ENCODE results near the gene ACKR2. TPM values are rescaled to one million over a fixed set of nuclear protein-coding genes. Genes with fewer than 3 reads are reported as not detected.

ACKR2 gene
- total RNA-seq, 6 experiments from 2014 or later, result 17.0 to 36.1 (median 23.0) TPM

GRCh38 chr3:42872718-42873117 is 63.5 kb downstream of the ACKR2 start:
- Histone ChIP-seq H3K27me3 (no peaks in the 10 kb centered on the region), H3K36me3 (no peaks in the 10 kb centered on the region), H3K4me3 (peak overlapping the region; percentile 37 to 80 (median 77)), H3K27ac (peak overlapping the region; percentile 91 to 98 (median 93)), H3K4me1 (peaks cover 0 to 34% (median 8%) of the 10 kb centered on the region in 4 donors), H3K9me3 (no peaks in the 10 kb centered on the region)
- no peak for TF ChIP-seq CTCF (IDR thresholded peaks at IDR 0.05)
- TF ChIP-seq POLR2A (IDR thresholded peaks at IDR 0.05), result peak; percentile 69
- intact Hi-C loops (cut with DNase I), result no loop called here
- ATAC-seq (peak; percentile 19 to 35 (median 24)), DNase-seq (peak in 1 of 3 donors; percentile 43)
- 38% methylated on average over 1 of the region's 1 CpG for WGBS (ENCODE audit: insufficient coverage, low coverage, low lambda C conversion rate, missing lambda C conversion rate)

- H3K27ac ChIP-seq, result peak overlapping the region; percentile 91 to 98 (median 93)
- H3K27me3 ChIP-seq, result no peaks in the 10 kb centered on the region
- H3K36me3 ChIP-seq, result no peaks in the 10 kb centered on the region
- ATAC-seq, result no peak
- intact Hi-C loops (cut with DNase I), result no loop called here
- peaks cover 0 to 36% (median 10%) of the 10 kb centered on the region in 4 donors for H3K4me1 ChIP-seq
- DNase-seq, result no peak
- WGBS (ENCODE audit: insufficient coverage, low coverage, low lambda C conversion rate, missing lambda C conversion rate), result 39% methylated on average over 9 of the region's 9 CpGs
- peak; percentile 7 for TF ChIP-seq POLR2A (IDR thresholded peaks at IDR 0.05)
- TF ChIP-seq CTCF (IDR thresholded peaks at IDR 0.05), result no peak
- H3K9me3 ChIP-seq, result no peaks in the 10 kb centered on the region
- H3K4me3 ChIP-seq, result peak overlapping the region; percentile 37 to 80 (median 77)
Observed at GRCh38 chr3:42873221-42873982, 64.2 kb downstream of the ACKR2 start.

- Histone ChIP-seq H3K4me1 (peaks cover 0 to 36% (median 10%) of the 10 kb centered on the region in 4 donors), H3K4me3 (peak overlapping the region; percentile 37 to 80 (median 77)), H3K27me3 (no peaks in the 10 kb centered on the region), H3K9me3 (no peaks in the 10 kb centered on the region), H3K36me3 (no peaks in the 10 kb centered on the region), H3K27ac (peak overlapping the region; percentile 91 to 98 (median 93))
- WGBS (ENCODE audit: insufficient coverage, low coverage, low lambda C conversion rate, missing lambda C conversion rate), result 40% methylated on average over 1 of the region's 10 CpGs
- TF ChIP-seq POLR2A (IDR thresholded peaks at IDR 0.05) (no peak), CTCF (IDR thresholded peaks at IDR 0.05) (no peak)
- no peak for DNase-seq
- intact Hi-C loops (cut with DNase I), result no loop called here
- ATAC-seq, result peak in 3 of 4 donors; percentile 0 to 7 (median 3)
Observed at GRCh38 chr3:42874749-42875148, 65.5 kb downstream of the ACKR2 start.

GRCh38 chr3:42875325-42876151 is 66.3 kb downstream of the ACKR2 start, which contains the start of gene CYP8B1:
CYP8B1 (minus strand) TSS chr3:42875879; CDS start chr3:42875816, 63 bp downstream.
- intact Hi-C loops (cut with DNase I), result no loop called here
- H3K36me3 ChIP-seq, result no peaks in the 10 kb centered on the region
- no peaks in the 10 kb centered on the region for H3K9me3 ChIP-seq
- H3K27me3 ChIP-seq, result no peaks in the 10 kb centered on the region
- H3K4me3 ChIP-seq, result peak within 1 kb of the TSS; percentile 37 to 80 (median 77)
- H3K4me1 ChIP-seq, result peaks cover 0 to 40% (median 10%) of the 10 kb centered on the region in 4 donors
- TF ChIP-seq CTCF (IDR thresholded peaks at IDR 0.05) (no peak), POLR2A (IDR thresholded peaks at IDR 0.05) (peak; percentile 85)
- peak within 1 kb of the TSS; percentile 91 to 98 (median 93) for H3K27ac ChIP-seq
- peak; percentile 75 to 94 (median 90) for DNase-seq
- peak; percentile 48 to 81 (median 74) for ATAC-seq
- 15% methylated on average over 4 of the region's 13 CpGs for WGBS (ENCODE audit: insufficient coverage, low coverage, low lambda C conversion rate, missing lambda C conversion rate)
